BE2C (cell line): ENCODE measurements around the gene PPP6R3.

Experiments
- DNase-seq: peaks from one replicate; pipeline ENCODE4 v3.0.0-alpha.2; 2020
- H3K27me3 ChIP-seq: fragments of 250-450 bp; sonication (Bioruptor Pico); 2 replicates; pipeline ENCODE4 v1.5.1; 2020; ENCODE audit warnings: mild to moderate bottlenecking
- H3K36me3 ChIP-seq: fragments of 250-450 bp; sonication (Bioruptor Pico); 2 replicates; pipeline ENCODE4 v1.5.1; 2020; ENCODE audit warnings: mild to moderate bottlenecking
- H3K4me1 ChIP-seq: fragments of 250-450 bp; sonication (Bioruptor Pico); 2 replicates; pipeline ENCODE4 v1.5.1; 2020
- H3K4me3 ChIP-seq: 2 replicates; pipeline ENCODE4 v1.5.1; 2011; ENCODE audit warnings: low read depth, low read length
- H3K9me3 ChIP-seq: fragments of 250-450 bp; sonication (Bioruptor Pico); 2 replicates; pipeline ENCODE4 v1.5.1; 2020
- TF ChIP-seq, protein P1 (sequence below): IDR thresholded peaks from 2 replicates; pipeline ENCODE4 v1.5.1; 2012; ENCODE audit warnings: mild to moderate bottlenecking, low read depth, low read length

PPP6R3 gene

GRCh38 chr11:68498903-68499883, 38.6 kb downstream of the PPP6R3 start:
- no peak for DNase-seq
- peaks cover 6% of the 10 kb centered on the region for H3K4me1 ChIP-seq

DNA sequence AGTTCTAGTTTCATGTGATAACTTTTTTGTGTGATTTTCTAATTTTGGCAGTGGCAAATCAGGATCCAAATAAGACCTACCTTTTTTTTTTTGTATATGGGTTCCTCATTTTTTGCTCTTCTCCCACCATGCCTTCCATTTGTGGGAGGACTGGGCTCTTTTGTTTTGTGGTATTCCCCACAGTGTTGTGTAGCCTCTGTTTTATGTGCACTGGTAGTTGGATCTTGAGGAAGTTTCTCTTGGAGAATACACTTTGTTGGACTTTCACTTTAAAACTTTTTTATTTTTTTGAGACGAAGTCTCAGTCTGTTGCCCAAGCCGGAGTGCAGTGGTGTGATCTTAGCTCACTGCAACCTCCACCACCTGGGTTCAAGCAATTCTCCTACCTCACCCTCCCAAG, 39.7 kb downstream of the PPP6R3 start:
- Histone ChIP-seq H3K27me3 (no peaks in the 10 kb centered on the region), H3K4me3 (no peak overlapping the region), H3K36me3 (no peaks in the 10 kb centered on the region), H3K9me3 (no peaks in the 10 kb centered on the region), H3K4me1 (peaks cover 13% of the 10 kb centered on the region)
- DNase-seq = no peak
- TF ChIP-seq, protein P1, sequence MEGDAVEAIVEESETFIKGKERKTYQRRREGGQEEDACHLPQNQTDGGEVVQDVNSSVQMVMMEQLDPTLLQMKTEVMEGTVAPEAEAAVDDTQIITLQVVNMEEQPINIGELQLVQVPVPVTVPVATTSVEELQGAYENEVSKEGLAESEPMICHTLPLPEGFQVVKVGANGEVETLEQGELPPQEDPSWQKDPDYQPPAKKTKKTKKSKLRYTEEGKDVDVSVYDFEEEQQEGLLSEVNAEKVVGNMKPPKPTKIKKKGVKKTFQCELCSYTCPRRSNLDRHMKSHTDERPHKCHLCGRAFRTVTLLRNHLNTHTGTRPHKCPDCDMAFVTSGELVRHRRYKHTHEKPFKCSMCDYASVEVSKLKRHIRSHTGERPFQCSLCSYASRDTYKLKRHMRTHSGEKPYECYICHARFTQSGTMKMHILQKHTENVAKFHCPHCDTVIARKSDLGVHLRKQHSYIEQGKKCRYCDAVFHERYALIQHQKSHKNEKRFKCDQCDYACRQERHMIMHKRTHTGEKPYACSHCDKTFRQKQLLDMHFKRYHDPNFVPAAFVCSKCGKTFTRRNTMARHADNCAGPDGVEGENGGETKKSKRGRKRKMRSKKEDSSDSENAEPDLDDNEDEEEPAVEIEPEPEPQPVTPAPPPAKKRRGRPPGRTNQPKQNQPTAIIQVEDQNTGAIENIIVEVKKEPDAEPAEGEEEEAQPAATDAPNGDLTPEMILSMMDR = no peak

More at GRCh38 chr11:68498903-68499883, 38.6 kb downstream of the PPP6R3 start:
- Histone ChIP-seq H3K4me3 (no peak overlapping the region), H3K36me3 (no peaks in the 10 kb centered on the region), H3K9me3 (no peaks in the 10 kb centered on the region), H3K27me3 (no peaks in the 10 kb centered on the region)
- TF ChIP-seq, protein P1 = no peak

- Histone ChIP-seq H3K4me1 (peaks cover 21% of the 10 kb centered on the region), H3K9me3 (no peaks in the 10 kb centered on the region), H3K4me3 (no peak overlapping the region), H3K36me3 (peaks cover 9% of the 10 kb centered on the region), H3K27me3 (no peaks in the 10 kb centered on the region)
- no peak for DNase-seq
- TF ChIP-seq, protein P1 = no peak
These were observed 41.3 kb downstream of the PPP6R3 start for GRCh38 chr11:68501813-68502212.

GRCh38 chr11:68503251-68503687, 42.7 kb downstream of the PPP6R3 start:
- Histone ChIP-seq H3K4me1 (peaks cover 22% of the 10 kb centered on the region), H3K4me3 (no peak overlapping the region), H3K36me3 (peaks cover 9% of the 10 kb centered on the region), H3K27me3 (no peaks in the 10 kb centered on the region), H3K9me3 (no peaks in the 10 kb centered on the region)
- no peak for DNase-seq
- TF ChIP-seq, protein P1 = no peak

DNA sequence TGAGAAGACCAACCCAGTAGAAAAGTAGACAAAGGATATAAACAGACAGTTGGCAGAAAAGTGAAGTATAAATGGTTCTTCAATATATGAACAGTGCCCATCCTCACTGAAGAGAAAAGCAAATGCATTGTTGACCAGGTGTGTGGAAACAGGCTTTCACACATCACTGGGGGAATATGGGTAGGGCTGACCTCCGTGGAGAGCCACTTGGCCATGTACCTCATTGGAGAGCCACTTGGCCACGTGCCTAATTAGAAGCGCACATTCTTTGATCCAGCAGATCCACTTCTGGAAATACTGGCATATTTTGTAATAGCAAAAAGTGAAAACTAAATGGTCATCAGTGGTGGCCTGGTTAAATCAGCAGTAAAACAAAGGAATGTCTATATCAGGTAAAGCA, 43.2 kb downstream of the PPP6R3 start:
- TF ChIP-seq, protein P1 = no peak
- no peaks in the 10 kb centered on the region for H3K27me3 ChIP-seq
- peaks cover 9% of the 10 kb centered on the region for H3K36me3 ChIP-seq
- H3K9me3 ChIP-seq = no peaks in the 10 kb centered on the region
- DNase-seq = no peak
- peaks cover 22% of the 10 kb centered on the region for H3K4me1 ChIP-seq
- H3K4me3 ChIP-seq = no peak overlapping the region
